Stimulated activated CD4-positive, alpha-beta T cell treated with anti-CD3 and anti-CD28 coated beads, Interleukin-4, amount 100 ng/mL, for 24 hours (primary cell): ENCODE data around the gene TWF2.
A peak's percentile ranks its signal among the peaks of the same experiment; 100 is the strongest.

Experiments
- DNase-seq: peaks from one replicate; pipeline ENCODE4 v3.0.0-alpha.2; 2020

The TWF2 gene

DNA sequence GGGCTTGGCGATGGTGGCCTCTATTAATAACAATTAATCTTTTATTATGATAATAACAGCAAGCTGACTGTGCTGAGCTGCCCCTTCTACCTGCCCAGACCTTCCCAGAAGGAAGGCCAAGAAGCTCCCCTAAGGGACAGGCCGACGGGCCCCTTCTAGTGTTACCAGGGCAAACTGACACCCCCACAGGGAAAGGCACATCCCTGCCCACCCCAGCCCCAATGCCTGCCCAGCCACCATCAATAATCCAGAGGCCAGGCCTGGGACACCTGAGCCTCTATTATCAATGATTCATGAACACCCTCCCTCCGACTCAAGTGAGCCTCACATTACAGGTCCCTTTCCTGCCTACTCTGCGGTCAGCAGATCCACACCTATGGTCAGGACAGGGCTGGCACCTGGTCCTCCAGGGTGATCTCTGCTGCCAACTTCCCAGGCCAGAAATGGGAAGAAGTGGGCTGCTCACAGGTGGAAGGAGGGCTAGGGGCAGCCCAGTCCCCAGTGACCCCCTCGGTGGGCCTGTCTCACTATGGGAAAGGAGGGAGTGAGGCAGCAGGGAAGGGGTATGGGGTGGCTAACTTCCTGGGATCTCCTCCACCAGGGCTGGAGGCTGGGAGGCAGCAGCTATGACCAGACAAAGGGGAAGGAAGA, 1.8 kb downstream of the TWF2 start:
- DNase-seq: no peak

DNA sequence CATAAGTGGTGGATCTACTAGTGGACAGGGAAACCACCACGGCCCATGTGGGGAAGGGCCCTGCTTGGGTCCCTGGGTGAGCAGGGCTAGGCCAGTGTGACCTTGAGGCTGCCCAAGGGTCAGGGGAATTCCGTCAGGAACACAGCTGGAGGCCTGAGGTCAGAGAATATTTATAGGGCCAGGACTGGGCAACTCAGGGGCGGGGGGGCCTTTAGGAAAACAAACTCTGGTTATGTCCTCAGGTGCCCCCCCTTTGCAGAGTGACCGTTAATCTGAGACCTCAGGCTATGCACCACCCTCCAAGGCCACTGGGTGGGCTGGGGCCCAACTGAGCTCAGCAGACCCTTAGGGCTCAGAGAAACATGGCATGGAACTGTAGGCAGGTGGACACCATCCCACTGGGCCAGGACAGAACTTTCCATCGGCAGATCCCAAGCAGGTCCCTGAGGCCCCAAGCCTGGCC, 2.5 kb downstream of the TWF2 start:
- no peak for DNase-seq

- no peak for DNase-seq
These were observed 4.2 kb downstream of the TWF2 start for GRCh38 chr3:52234516-52235447.

- DNase-seq: no peak
These were observed 5.0 kb downstream of the TWF2 start for GRCh38 chr3:52233968-52234367.

GRCh38 chr3:52233108-52233591, 5.8 kb downstream of the TWF2 start:
- DNase-seq: no peak

DNA sequence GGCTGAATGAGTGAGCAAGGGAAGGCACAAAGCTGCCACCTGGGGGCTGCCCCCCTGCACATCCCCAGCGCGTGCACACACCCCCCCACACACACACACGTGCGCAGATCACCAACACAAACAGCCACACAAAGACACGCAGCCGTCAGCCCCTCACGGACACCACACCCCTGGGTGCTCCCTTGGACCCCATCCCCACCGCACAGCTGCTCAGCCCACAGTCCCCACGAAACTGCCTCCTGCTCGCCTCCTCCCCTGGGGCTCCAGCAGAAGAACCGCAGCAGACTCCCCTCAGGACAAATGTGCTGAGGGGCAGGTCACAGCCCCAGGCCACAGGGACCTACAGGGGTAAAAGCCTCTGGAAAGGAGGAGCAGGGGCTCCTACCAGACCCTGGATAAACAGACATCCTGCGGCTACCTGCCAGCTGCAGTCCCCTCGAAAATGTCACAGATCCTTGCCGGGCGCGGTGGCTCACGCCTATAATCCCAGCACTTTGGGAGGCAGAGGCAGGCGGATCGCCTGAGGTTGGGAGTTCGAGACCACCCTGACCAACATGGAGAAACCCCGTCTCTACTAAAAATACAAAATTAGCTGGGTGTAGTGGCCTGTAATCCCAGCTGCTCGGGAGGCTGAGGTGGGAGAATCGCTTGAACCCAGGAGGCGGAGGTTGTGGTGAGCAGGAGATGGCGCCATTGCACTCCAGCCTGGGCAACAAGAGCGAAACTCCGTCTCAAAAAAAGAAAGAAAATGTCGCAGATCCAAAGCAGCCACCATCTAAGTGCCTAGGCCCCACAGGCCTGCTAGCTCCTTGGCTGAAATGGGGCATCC, 6.5 kb downstream of the TWF2 start:
- DNase-seq: peak; percentile 43

DNA sequence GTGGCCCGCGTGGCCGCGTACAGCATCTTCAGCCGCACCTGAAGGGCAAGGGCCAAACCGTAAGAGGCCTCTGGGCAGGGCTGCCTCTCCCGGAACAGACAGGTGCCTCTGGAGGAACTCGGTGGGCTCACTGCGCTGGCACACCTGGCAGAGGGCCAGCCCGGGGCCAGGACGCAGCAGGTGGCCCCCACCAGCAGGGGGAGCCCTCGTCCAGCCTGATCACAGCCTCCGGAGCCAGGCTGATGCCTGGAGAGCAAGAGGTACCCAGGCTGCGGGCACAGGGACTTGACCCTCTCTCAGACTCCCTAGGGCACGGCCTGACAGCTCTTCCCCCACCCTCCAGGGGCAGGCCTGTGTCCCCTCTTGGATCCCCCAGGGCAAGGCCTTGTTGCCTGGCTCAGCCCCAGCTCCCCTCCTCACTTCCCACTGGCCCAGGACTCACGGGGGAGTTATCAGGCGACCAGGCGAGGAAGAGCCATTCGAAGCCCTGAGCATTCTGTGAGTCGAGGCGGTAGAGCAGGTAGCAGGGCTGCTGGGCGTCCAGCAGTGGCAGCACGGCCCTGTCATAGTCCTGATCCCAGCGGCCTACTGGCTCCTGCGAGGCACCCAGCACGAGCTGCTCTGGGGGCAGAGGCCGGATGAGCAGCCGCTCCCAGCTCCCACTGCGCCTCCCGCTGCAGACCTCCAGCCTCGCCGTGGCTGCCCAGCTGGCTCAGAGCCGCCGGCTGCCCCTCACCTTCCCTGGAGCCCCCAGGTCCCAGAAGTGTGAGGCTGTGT, 7.3 kb downstream of the TWF2 start:
- DNase-seq: peak; percentile 91

DNA sequence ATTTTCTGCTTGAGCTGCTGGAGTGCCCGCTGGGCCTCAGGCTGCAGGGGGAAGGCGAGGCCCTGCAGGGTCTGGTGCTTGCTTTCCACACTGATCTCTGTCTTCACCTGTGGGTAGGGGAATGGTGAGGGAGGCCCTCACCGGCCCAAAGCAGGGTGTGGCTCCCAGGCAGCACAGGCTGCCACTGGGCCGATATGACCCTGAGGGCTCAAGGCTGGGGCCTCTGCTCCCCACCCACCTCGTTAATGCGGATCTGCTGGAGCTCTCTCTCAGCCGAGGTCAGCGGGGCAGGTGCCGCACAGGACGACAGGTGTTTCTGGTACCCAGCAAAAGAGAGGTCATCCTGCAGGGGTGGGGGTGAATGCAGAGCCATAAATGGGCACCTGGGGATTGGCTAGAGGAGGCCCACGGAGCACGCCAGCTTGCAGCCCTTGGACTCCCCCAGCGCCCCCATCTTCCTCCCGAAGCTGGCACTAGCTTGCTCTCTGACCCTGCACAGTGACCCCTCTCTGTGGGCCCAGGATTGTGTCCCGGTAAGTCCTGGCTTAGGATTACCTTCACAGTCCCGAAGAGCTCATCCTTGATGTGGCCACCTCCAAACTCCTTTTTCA, 8.0 kb downstream of the TWF2 start:
- no peak for DNase-seq

DNA sequence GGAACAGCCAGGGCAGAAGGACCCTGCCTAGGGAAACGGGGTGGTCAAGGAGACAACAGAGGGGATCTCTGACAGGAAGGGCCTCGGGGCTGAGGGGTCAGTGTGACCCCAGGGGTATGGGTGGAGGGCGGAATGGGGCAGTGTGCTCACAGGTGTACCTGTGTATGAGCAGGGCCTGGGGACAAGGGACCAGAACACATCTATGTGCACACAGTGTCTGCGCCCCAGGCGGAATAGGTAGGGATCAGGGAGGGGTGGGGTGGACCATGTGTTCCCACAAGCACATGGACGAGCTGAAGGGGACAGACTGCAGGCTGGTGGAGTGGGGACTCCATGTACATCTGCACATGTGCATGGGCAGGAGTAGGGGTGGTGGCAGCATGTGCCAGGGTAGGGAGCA, 8.5 kb downstream of the TWF2 start:
- DNase-seq: no peak

- DNase-seq: no peak
These were observed 9.3 kb downstream of the TWF2 start for GRCh38 chr3:52229656-52230055.

GRCh38 chr3:52228751-52229291, 10.1 kb downstream of the TWF2 start:
- no peak for DNase-seq

DNA sequence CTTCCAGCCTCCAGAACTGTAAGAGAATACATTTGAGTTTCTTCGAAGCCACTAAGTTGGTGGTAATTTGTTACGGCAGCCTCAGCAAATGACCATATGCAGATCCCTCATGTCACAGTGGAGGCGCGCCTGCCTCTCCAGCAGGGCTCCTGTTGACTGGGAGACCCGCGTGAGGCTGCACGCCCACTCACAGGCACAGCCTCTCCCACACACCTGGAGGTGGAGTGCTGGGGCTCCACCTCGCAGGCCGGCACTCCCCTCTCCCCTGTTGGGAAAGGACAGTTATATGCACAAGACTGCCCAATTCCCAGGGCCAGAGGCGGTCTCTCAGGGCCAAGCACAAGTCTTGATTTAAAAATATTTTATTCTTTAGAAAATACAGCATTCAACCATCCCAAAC, 10.7 kb downstream of the TWF2 start:
- DNase-seq: no peak

DNA sequence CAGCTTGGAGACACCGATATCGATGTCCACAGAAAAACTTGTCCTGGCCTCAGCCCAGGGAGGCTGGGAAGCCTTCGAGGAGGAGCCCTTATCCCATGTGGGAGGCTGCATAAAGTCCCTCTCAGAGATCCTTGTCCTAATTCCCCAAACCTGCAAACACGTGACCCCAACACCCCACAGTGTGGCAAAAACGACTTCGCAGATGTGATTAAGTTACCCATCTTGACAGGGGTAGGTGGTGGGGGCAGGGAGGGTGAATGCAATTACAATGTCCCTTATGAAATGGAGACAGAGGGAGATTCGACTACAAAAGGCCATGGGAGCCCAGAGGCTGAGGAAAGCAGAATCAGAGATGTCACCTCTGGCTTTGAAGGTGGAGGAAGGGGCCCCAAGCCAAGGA, 11.2 kb downstream of the TWF2 start:
- DNase-seq: no peak

DNA sequence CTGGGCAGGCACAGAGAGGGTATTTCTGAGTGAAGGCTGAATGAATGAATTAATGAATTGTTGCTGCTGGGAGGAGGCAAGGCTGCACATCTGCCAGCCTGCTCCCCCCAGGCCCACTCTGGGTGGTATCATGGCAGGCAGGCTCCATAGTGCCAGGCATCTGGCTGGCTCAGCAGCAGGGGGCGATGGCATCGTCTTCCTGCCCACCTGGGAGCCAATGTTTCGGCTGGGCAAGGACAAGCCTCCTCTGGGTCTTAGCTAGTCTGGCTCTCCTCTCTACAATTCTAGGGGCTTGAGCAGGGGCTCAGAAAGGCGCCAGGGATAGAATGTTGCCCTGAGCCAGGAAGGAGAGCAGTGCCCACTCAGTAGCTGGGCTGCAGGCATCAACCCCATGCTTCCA, 11.8 kb downstream of the TWF2 start:
- no peak for DNase-seq

DNA sequence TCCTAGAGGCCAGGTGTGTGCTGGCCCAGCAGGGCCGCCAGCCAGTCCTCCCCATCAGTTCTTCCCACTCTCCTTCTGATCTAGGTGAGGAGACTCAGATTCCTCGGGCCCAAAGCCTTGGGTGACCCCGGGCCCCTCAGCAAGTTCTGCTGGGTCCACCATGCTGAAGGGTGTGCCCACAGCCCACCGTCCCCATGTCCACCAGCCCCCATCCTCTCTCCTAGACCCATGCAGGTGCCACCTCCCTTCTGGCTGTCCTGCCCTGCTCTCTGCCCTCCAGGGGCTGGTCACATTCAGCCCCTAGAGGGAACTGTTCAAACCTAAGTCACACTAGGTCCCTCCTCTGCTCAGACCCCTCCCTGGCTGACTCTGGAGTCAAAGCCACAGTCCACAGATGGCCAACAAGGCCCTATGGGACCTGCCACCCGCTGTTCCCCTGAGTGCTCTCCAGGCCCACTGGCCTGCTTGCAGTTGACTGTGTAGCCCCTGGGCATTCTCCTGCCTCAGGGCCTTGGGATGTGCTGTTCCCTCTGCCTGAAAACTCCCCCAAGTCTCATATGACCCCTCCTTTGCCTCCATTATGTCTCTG, 12.6 kb downstream of the TWF2 start:
- DNase-seq: no peak

DNA sequence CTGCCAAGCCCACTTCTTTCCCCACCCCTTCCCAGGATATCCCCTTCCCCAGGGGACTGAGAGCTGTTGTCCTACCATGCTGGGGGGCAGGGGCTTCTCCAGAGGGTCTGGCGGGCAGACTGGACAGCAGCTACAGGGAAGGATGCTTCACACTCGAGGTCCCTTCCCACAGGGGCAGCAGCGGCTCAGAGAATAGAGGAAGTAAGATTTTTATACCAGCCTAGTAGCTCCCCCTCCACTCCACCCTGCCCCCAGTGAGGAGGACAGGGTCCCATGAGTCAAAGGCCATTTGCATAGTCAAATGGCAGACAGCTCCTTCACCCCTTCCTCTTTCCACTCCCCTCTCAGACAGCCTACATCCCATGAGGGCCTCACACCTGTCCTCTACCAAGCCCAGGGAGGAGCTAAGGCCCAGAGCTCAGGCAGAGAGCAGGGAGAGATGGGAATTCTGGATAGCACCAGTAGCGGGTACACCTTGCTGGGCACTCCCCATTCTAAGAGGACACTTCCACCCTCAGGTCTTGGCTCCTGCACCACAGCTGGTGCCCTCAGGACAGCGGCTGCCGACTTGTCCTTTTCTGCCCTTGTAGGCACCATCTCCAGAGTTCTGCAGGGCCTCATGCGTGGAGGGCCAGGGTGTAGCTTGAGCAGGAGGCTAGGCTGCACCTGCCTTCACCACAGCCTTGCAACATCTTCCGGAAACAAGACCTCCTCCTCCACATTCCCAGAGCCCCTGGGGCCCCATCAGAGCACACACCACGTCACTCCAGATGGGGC, 13.3 kb downstream of the TWF2 start, which contains the start of gene TLR9:
TSS of gene TLR9 (minus strand) at position 194 of the 777 bp plus-strand sequence. CDS start at position 78, 116 bp downstream.
- peak; percentile 30 for DNase-seq

- no peak for DNase-seq
These were observed 15.2 kb downstream of the TWF2 start for GRCh38 chr3:52223449-52224408.

GRCh38 chr3:52222319-52223221, 16.4 kb downstream of the TWF2 start:
- no peak for DNase-seq
